GM19099 (cell line): ENCODE results near the gene PARN.

Source experiments
- POLR2A ChIP-seq: IDR thresholded peaks from 3 replicates; pipeline ENCODE4 v1.6.1; 2011; ENCODE audit warnings: low read depth; ENCODE audit not compliant: insufficient read length; ENCODE audit errors: extremely low read depth

The PARN gene

DNA sequence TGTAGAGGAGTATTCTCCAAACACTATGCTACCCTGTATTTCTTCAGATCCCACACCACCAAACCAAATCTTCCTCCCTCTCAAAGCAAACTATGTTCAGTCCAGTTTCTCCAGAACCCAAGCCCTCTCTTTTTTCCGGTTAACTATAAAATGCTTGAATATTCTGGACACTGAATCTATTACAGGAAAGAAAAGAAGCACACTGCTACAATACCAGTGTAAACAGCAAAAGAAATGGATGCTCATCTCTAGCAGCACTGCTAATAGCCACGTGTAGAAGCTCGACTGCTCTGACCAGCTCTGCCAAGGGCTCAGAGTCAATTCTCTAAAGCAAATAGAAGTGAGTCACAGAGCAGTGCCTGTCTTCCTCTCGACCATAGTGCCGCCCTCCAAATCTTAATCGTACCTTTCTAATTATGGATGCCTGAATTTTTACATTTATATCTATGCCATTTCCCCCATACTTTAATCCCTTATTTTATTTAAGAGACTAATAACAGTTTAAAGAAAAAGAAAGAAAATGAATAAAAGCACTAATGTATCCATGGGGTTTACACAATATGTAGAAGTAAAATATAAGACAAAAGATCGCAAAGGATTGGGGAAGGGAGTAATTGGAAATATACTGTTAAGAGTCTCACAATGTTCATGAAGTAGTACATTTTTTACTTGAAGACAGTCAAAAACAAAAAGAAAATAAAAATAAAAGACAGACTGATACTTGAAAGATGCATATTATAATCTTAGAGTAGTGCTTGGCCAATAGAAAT is 154.5 kb downstream of the PARN start:
- no peak for TF ChIP-seq POLR2A

- no peak for TF ChIP-seq POLR2A
Observed at GRCh38 chr16:14473488-14473887, 156.6 kb downstream of the PARN start.

DNA sequence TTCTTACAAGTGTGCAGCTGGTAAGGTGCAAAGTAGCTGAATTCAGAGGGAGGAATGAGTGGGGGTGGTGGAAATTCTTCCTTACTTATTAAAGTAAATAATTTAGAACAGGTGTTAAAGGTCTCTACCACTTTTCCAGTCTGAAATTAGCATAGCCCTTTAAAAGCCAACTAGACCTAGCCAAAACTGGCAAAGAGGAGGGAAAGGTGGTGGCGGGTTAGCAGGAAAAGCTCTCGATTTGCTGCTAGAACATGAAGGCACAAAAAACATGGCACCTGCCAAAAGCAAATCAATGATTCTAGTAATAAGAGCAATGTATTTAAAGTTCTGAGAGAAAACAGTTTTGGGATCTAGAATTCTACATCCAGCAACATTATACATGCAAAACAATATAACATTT is 157.7 kb downstream of the PARN start:
- TF ChIP-seq POLR2A = no peak

GRCh38 chr16:14470788-14471187 is 159.3 kb downstream of the PARN start:
- no peak for TF ChIP-seq POLR2A

DNA sequence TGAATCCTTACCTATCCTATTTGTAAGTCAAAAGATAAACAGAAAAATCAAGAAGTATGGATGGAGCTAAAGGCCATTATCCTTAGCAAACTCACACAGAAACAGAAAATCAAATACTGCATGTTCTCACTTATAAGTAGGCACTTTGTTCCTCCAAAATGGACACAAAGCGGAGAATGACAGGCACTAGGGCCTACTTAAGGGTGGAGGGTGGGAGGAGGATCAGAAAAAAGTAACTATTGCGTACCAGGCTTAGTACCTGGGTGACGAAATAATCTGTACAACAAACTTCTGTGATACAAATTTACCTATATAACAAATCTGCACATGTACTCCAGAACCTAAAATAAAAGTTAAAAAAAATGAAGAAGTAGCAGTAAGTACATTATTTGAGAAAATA is 164.3 kb downstream of the PARN start:
- no peak for TF ChIP-seq POLR2A

- no peak for TF ChIP-seq POLR2A
Observed at GRCh38 chr16:14464796-14465195, 165.3 kb downstream of the PARN start.

DNA sequence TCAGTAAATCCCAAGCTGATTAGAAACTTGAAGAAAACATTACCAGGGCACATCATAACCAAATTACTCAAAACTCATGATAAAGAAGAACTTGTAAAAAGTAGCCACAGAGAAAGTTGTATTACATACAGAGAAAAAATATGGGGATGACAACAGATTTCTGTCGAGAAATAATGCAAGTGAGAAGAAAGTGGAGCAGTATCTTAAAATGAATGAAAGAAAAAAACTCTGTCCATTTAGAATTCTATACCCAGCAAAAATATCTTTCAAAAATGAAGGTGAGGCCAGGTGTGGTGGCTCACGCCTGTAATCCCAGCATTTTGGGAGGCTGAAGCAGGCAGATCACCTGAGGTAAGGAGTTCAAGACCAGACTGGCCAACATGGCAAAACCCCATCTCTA is 165.9 kb downstream of the PARN start:
- no peak for TF ChIP-seq POLR2A

DNA sequence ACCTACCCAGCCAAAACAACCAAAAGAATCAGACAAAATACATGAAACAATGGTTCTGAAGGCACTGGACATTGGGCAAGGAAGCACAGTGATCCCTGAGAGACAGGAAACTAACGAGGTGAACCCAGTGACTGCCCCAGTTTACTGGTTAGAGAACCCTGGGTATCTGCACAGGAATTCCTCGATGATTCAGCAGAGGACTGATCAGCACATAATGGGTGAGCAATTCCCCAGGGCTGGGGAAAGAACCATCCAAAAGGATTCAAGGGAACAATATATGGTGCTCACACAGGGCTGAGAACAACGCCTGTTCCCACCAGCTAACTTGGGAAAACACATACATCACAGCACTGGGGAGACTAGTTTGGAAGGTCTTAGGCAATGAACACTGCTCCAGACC is 167.2 kb downstream of the PARN start:
- TF ChIP-seq POLR2A = no peak

GRCh38 chr16:14460726-14461125 is 169.3 kb downstream of the PARN start:
- no peak for TF ChIP-seq POLR2A

DNA sequence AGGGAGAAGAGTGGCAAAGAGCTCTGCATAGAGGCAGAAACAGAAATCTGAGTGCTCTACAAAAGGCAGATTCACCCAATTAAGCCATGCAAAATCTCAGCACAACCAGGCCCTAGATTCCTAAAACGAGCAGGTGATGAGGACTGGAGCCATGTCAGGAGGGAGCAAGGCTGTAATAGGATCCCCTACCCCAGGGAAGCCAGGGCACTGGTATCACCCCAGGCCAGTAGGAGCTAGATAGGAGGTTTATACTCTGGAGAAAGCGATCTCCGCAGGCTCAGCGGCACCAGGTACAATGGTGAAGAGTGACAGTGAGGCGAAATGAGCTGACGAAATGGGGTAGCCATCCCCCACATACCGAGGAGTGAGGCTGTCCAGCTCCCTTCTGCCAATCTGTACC is 171.5 kb downstream of the PARN start:
- TF ChIP-seq POLR2A = no peak

DNA sequence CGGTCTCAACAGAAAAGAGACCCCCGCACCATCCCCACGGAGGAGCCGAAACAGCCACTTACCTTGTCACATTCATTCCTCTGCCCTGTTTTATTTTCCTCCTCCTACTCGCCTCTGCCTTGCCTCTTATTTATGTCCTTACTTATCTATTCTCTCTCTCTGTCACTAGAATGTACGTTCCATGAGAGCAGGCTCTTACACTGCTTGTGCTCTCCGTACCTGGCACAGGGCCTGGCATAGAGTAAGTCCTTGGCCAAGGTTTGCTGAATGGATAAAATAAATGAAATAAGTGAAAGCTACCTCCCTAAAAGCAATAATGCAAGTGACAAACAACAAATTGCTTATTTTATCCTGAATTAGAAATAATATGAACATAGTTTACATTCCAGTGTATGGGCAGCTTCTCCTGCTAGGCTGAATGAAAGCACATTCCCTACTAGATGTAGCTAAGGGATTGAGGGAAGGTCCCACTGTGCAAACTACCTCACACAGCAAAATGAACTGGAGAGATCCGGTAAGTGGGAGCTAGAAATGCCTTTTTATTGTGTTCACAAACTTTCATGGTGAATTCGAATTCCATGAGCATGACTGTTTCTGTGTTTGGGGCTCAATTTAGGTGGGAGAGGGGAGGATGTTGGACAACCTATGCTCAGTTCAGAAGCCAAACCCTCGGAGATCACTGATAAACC is 173.1 kb downstream of the PARN start:
- TF ChIP-seq POLR2A = no peak

DNA sequence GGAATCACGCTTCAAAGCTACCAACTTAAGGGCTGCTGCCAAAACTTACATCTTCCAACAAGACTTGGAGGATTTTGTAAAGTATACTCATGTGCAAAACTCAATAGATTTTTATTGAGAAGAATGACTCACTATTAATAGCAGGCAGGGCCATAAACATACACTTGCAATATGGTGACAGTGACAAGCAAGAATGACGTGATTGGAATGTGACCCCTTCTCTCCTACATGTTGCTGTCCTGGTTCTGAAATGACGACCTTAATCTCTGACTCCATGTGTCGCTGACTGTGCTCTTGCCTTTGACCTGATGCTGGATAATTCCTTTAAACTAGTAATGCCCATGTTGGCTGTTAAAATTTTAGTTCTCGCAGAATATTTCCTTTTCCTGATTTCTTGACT is 174.5 kb downstream of the PARN start:
- TF ChIP-seq POLR2A = no peak

DNA sequence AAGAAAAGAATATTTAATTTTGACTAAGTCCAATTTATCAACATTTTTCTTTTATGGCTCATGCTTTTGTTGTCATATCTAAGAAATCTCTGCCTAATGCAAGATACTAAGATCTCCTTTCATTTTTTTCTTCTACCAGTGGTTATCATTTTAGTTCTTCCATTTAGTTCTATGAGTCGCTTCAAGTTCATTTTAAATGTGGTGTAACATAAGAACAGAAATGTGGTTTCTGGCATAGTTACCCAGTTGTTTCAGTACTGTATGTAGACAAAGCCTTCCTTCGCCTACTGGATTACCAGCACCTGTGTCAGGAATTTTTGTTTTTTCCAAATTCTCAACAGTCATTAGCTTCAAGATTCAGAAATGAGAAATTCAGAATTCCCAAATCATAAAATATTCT is 175.7 kb downstream of the PARN start:
- TF ChIP-seq POLR2A = no peak

- TF ChIP-seq POLR2A = no peak
Observed at GRCh38 chr16:14452066-14452465, 178.0 kb downstream of the PARN start.

DNA sequence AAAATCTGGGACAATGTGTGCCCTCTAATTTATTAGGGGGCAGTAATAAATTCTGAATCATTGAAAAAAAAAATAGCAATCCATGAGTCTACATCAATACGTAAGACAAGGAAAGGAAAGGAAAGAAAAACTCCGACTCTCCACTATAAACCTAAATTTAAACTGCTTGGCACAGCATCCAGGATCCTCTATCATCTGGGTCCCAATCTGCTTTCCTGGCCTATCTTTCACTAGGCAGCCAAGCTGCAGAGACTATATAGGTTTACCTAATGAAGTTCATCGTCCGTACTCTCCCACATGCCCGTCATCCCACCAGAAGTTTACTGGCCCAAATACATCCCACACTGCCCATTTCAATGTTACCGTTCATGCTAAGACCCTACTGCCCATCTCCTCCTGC is 179.2 kb downstream of the PARN start:
- no peak for TF ChIP-seq POLR2A

DNA sequence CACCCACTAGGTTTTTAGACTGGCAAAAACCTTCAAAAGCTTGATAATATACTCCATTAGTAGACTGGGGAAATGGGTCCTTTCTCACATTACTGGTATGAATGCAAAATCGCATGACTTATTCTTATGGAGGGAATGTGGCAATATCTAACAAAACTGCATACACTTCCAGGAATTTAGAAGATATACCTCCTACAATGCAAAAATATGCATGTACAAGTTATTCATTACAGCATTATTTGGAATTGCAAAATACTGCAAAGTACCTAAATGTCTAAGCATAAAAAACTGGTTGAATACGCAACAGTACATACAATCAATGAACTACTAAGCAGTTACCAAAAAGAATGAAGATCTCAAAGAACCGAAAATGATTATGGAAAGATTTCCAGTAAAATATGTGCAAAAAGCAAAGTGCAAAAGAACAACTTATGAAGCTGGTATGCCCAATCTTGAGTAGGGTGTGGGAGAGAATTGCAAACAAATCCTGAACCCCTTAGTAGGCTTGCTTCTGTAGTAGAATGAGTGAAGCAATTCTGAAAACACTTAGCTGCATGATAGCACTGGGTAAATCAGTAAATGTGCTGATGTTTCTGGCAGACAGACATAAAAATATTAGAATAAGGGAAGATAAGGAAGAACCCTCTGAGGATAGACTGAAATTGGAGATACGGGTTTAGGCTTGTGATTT is 180.1 kb downstream of the PARN start:
- TF ChIP-seq POLR2A = no peak
